Fibroblast of villous mesenchyme (primary cell): ENCODE data around the gene MPND. TPM values are rescaled to one million over a fixed set of nuclear protein-coding genes. Genes with fewer than 3 reads are reported as not detected.
A peak's percentile ranks its signal among the peaks of the same experiment; 100 is the strongest.

Experiments
- DNase-seq: peaks from one replicate; pipeline ENCODE4 v3.0.0-alpha.2; 2010; ENCODE audit warnings: low read depth
- H3K4me3 ChIP-seq: 2 replicates; pipeline ENCODE4 v1.5.1; 2011; ENCODE audit warnings: low read depth, mild to moderate bottlenecking, low read length
- total RNA-seq: library from RNA; depleted of rRNA; stranded (reverse); fragments of >200 nt; gene quantifications from 2 replicates; pipeline ENCODE4 v1.2.3, GENCODE V29; 2012
- TF ChIP-seq, protein P1 (sequence below): IDR thresholded peaks from 2 replicates; pipeline ENCODE4 v1.5.1; 2012; ENCODE audit warnings: low read depth, mild to moderate bottlenecking, low read length; ENCODE audit not compliant: insufficient read depth

The MPND gene
- total RNA-seq, 1 donor = 4.3 TPM

DNA sequence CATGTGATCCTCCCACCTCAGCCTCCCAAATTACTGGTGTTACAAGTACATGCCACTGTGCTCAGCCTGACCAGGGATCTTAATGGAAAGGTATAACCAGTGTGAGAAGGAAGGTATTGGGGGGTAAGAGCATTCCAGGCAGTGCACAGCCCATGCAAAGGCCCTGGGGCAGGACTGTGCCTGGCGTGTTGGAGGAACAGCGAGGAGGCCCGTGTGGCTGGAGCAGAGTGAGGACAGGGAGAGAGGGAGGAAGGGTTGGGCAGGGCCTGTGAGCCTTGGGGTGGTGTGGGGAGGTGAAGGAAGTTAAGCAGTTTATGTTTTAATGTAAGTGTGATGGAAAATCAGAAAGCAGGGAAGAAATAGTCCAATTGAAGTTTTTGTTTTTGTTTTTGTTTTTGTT lies 42.8 kb upstream of the MPND start:
- no peak overlapping the region for H3K4me3 ChIP-seq
- TF ChIP-seq, protein P1, sequence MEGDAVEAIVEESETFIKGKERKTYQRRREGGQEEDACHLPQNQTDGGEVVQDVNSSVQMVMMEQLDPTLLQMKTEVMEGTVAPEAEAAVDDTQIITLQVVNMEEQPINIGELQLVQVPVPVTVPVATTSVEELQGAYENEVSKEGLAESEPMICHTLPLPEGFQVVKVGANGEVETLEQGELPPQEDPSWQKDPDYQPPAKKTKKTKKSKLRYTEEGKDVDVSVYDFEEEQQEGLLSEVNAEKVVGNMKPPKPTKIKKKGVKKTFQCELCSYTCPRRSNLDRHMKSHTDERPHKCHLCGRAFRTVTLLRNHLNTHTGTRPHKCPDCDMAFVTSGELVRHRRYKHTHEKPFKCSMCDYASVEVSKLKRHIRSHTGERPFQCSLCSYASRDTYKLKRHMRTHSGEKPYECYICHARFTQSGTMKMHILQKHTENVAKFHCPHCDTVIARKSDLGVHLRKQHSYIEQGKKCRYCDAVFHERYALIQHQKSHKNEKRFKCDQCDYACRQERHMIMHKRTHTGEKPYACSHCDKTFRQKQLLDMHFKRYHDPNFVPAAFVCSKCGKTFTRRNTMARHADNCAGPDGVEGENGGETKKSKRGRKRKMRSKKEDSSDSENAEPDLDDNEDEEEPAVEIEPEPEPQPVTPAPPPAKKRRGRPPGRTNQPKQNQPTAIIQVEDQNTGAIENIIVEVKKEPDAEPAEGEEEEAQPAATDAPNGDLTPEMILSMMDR = no peak
- DNase-seq = no peak

DNA sequence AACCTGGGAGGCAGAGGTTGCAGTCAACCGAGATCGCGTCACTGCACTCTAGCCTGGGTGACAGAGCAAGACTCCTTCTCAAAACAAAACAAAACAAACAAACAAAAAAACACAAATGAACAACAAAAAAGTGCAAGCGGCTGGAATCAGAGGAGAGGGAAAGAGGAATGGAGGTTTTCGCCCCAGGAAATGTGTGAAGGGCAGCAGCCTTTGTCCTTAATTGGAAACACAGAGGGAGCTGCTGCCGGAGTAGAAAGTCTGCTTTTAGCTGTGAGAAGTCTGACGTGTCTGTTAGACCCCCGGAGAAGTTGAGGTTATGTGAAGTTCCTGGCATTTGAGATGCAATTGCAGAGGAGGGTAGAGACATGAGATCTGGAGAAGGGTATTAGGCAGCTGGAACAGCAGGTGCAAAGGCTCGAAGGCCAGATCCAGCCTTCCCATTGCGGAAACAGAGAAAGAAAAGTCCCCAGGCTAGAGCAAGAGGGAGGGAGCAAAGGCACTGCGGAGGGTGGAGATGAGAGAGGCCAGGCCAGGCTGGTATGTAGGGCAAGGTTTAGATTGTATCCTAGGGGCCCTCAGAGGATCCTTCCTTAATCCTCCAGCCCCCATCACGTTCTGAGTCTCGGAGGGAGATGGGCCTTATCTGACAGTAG lies 41.6 kb upstream of the MPND start:
- H3K4me3 ChIP-seq = no peak overlapping the region
- no peak for DNase-seq
- TF ChIP-seq, protein P1 = no peak

DNA sequence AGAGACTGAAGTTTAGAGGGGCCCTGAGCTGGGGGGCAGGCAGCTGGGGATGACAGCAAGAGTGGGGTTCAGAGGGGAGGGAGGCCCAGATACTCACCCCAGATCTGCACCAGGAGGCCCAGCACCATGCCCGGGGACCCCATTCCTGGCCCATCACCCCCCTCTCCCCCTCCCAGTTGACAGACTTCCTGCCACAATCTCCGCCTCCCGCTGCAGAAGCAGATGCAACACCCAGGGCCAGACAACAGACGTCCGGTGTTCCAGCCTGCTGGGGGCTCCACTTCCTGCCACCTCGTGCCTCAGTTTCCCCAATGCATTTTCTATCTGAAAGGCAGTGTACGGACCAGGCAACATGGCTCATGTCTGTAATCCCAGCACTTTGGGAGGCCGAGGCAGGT lies 41.1 kb upstream of the MPND start, which contains the start of gene TMIGD2:
TSS of gene TMIGD2 (minus strand) at position 147 of the 398 bp plus-strand sequence. CDS start at position 143, 4 bp downstream.
- TF ChIP-seq, protein P1 = no peak
- DNase-seq = no peak

DNA sequence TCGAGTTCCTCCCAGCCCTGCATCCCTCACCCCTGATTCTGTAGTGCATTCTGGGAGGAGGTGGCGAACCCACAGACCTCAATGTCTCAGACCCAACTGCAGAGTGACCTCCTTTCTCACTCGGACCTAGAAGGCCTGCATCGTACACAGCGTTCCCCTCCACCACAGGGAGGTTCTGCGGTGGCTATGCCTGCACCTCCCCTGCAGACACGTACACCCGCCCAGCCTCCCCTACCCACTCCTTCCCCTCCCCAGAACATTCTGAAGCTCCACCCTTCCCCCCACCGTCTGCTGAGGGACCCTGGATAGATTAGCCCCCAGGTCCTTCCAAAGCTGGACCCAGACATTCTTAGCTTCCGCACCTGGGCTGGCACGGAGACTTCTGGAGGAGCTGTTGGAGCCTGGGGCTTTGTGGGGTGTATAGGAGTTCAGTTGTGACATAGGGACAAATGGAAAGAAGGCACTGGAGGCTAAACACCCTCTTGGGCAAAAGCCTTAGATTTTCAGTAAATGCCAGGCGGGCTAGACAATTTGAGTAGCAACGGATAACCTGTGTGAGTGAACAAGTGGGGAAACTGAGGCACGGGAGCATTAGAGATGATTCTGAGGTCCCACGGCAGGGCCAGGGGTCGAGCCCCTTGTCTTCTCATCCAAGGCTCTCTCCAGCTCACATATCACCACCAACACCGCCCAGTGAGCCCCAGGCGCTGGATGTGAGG lies 39.4 kb upstream of the MPND start:
- DNase-seq = no peak
- TF ChIP-seq, protein P1 = no peak
- H3K4me3 ChIP-seq = no peak overlapping the region

More for the DNA sequence above, 41.1 kb upstream of the MPND start, which contains the start of gene TMIGD2:
- H3K4me3 ChIP-seq = no peak within 1 kb of the TSS

DNA sequence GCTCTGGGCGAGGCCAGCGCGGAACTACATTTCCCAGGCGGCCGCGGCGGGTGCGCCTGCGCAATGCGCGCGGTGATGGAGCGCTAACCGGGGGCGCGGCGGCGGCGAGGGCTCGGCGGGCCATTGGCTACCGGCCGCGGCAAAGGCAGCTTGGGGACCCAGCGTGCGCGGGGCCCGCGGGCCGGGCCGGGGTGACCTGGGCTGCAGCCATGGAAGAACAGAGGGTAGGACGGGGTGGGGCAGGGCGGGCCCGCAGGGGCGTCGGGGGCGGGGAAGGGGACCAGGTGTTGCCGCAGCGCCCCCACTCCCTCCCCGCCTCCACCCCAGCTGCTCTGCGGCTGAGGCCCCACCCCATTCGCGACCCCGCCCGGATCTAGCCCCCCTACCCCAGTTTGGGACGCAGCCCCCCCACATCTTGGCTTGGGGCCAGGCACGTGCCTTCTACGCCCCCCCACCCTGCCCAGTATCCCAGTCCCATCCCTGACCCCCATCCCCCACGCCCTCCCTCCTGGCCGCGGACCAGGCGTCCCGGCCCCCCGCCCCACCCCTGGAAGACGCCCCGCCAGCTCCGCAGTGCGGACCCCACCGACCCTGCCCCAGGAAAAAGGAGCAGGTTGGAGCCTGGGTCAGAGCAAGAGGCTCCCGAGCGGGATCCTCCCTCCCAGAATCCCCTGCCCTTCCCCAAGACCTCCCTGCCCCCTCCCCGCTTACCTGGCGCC lies 38.7 kb upstream of the MPND start, which contains the start of gene FSD1:
TSS of gene FSD1 (plus strand) at position 61 of the 719 bp plus-strand sequence. CDS start at position 210, 149 bp downstream.
- TF ChIP-seq, protein P1 = no peak
- DNase-seq = no peak
- peak within 1 kb of the TSS; percentile 51 for H3K4me3 ChIP-seq

DNA sequence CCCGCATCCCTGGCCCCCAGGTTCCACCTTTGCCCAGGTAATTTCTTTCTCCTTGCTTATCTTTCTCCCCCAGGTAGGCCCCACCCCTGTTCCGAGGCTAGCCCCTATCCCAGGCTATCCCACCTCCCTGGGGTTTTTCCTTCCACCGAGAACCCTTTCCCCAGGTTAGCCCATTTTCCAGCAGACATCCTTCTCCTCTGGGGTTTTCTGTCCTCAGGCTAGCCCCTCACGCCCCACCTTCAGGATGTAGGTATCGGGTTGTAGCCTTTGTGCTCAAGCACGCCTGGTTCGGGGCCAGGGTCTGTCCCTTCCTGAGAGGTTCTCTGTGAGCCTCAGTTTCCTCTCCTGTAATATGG lies 38.1 kb upstream of the MPND start:
- H3K4me3 ChIP-seq = no peak overlapping the region
- DNase-seq = no peak
- TF ChIP-seq, protein P1 = no peak
